Breast epithelium (tissue), 3 donors: ENCODE data around the gene TMCO2.

Experiments
- CTCF ChIP-seq, 3 donors: fragments of 450-650 bp; IDR thresholded peaks; one replicate each; pipeline ENCODE4 v1.5.1; 2016 to 2017; ENCODE audit warnings: antibody characterized with exemption in 3 of 3, mild to moderate bottlenecking in 3 of 3, moderate library complexity in 3 of 3
- POLR2AphosphoS5 ChIP-seq, 3 donors: sonication (generic); formaldehyde crosslinking; IDR thresholded peaks; one replicate each; pipeline ENCODE4 v1.6.1; 2017; ENCODE audit warnings: antibody characterized with exemption in 3 of 3

GRCh38 chr1:40221977-40222772, 25.6 kb upstream of the TMCO2 start:
- TF ChIP-seq CTCF (IDR thresholded peaks at IDR 0.05), result no peak
- TF ChIP-seq POLR2AphosphoS5 (IDR thresholded peaks at IDR 0.05), result no peak
